HG02973 (cell line): ENCODE data around the gene CIC.

Source experiments
- ATAC-seq: cut with Tn5 transposase; IDR thresholded peaks from one replicate; pipeline ENCODE4 v1.9.1; 2021; ENCODE audit warnings: moderate library complexity; ENCODE audit not compliant: unreplicated experiment

Gene CIC

GRCh38 chr19:42268704-42269477 is at the start of gene CIC:
TSS of gene CIC (plus strand) at chr19:42269252. CDS start at chr19:42271784, 2,532 bp downstream.
- ATAC-seq: peak; percentile 78

GRCh38 chr19:42219812-42220750 is 49.0 kb upstream of the CIC start, which contains the start of gene ZNF526:
TSS of gene ZNF526 (plus strand) at chr19:42220312. CDS start at chr19:42224404, 4,092 bp downstream.
- ATAC-seq: peak; percentile 51

GRCh38 chr19:42220751-42221097 is 48.3 kb upstream of the CIC start:
- no peak for ATAC-seq

GRCh38 chr19:42224940-42225717 is 43.9 kb upstream of the CIC start:
- no peak for ATAC-seq

GRCh38 chr19:42225718-42226292 is 43.2 kb upstream of the CIC start:
- ATAC-seq: no peak

- no peak for ATAC-seq
Measured at GRCh38 chr19:42226886-42227285, 42.2 kb upstream of the CIC start.

GRCh38 chr19:42228641-42229040 is 40.4 kb upstream of the CIC start:
- ATAC-seq: no peak

GRCh38 chr19:42229301-42229854 is 39.7 kb upstream of the CIC start:
- no peak for ATAC-seq

GRCh38 chr19:42229855-42230351 is 39.1 kb upstream of the CIC start:
- ATAC-seq: no peak

GRCh38 chr19:42230571-42230970 is 38.5 kb upstream of the CIC start:
- no peak for ATAC-seq

GRCh38 chr19:42232435-42232834 is 36.6 kb upstream of the CIC start:
- ATAC-seq: no peak

GRCh38 chr19:42233106-42233505 is 35.9 kb upstream of the CIC start:
- no peak for ATAC-seq

GRCh38 chr19:42233678-42234292 is 35.3 kb upstream of the CIC start:
- ATAC-seq: no peak

GRCh38 chr19:42234364-42234763 is 34.7 kb upstream of the CIC start:
- no peak for ATAC-seq

GRCh38 chr19:42235181-42235580 is 33.9 kb upstream of the CIC start:
- no peak for ATAC-seq

GRCh38 chr19:42239544-42240220 is 29.4 kb upstream of the CIC start:
- ATAC-seq: no peak

GRCh38 chr19:42241279-42241678 is 27.8 kb upstream of the CIC start:
- no peak for ATAC-seq

GRCh38 chr19:42242069-42242511 is 27.0 kb upstream of the CIC start:
- no peak for ATAC-seq
